ENCODE results near the gene PIGU. TPM values are rescaled to one million over a fixed set of nuclear protein-coding genes. Genes with fewer than 3 reads are reported as not detected.

The PIGU gene
- total and polyA plus RNA-seq, 2 of the 13 experiments (the other 11 are each of a cell fraction or from before 2014, with no cell fraction given), result 45.5 to 231 TPM

DNA sequence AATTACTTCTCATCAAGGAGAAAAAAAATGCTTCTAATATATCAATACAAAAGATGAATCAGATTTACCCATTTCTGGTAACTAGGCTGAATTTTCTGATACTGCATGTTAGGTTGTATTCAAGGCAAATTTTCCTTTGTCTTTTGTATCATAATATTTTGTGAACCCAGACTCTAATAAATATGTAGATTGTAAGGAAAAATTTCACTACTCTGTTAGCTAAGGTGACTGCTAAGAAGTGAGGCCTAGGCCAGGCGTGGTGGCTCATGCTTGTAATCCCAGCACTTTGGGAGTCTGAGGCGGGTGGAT lies 40.0 kb upstream of the PIGU start (continued):
- TF ChIP-seq, protein P1, sequence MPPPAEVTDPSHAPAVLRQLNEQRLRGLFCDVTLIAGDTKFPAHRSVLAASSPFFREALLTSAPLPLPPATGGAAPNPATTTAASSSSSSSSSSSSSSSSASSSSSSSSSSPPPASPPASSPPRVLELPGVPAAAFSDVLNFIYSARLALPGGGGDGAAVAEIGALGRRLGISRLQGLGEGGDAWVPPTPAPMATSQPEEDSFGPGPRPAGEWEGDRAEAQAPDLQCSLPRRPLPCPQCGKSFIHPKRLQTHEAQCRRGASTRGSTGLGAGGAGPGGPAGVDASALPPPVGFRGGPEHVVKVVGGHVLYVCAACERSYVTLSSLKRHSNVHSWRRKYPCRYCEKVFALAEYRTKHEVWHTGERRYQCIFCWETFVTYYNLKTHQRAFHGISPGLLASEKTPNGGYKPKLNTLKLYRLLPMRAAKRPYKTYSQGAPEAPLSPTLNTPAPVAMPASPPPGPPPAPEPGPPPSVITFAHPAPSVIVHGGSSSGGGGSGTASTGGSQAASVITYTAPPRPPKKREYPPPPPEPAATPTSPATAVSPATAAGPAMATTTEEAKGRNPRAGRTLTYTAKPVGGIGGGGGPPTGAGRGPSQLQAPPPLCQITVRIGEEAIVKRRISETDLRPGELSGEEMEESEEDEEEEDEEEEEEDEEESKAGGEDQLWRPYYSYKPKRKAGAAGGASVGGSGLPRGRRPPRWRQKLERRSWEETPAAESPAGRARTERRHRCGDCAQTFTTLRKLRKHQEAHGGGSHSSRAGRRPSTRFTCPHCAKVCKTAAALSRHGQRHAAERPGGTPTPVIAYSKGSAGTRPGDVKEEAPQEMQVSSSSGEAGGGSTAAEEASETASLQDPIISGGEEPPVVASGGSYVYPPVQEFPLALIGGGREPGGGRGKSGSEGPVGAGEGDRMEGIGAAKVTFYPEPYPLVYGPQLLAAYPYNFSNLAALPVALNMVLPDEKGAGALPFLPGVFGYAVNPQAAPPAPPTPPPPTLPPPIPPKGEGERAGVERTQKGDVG (CRISPR knock-in tag; IDR thresholded peaks at IDR 0.05; ENCODE audit: borderline replicate concordance), result peak; percentile 53; the same call in 1 of the 2 replicates
- TF ChIP-seq ZSCAN29 (CRISPR knock-in tag; conservative IDR thresholded peaks at IDR 0.05) (0 out of 2 replicates have a peak, but pooled peaks have one; percentile 36), NFATC3 (CRISPR knock-in tag; IDR thresholded peaks at IDR 0.05) (no peak), TBX2 (CRISPR knock-in tag; IDR thresholded peaks at IDR 0.05; ENCODE audit: borderline replicate concordance) (no peak), ZNF510 (CRISPR knock-in tag; IDR thresholded peaks at IDR 0.05; ENCODE audit: low read depth) (peak; percentile 59; the same call in 1 of the 2 replicates), NR2C2 (CRISPR knock-in tag; IDR thresholded peaks at IDR 0.05; ENCODE audit: borderline replicate concordance) (0 out of 2 replicates have a peak, but pooled peaks have one; percentile 30), ZNF776 (CRISPR knock-in tag; IDR thresholded peaks at IDR 0.05) (no peak), ZNF713 (CRISPR knock-in tag; IDR thresholded peaks at IDR 0.05) (no peak), ZNF263 (CRISPR knock-in tag; IDR thresholded peaks at IDR 0.05) (no peak), TOE1 (CRISPR knock-in tag; IDR thresholded peaks at IDR 0.05) (peak; percentile 28; the same call in 1 of the 2 replicates), ZFY (CRISPR knock-in tag; IDR thresholded peaks at IDR 0.05) (peak; percentile 19; the same call in 1 of the 2 replicates), ZFX (CRISPR knock-in tag; IDR thresholded peaks at IDR 0.05; ENCODE audit: low read depth) (peak; percentile 55; the same call in 1 of the 2 replicates), TSC22D2 (CRISPR knock-in tag; IDR thresholded peaks at IDR 0.05; ENCODE audit: borderline replicate concordance) (no peak)
- TF ChIP-seq, protein P2, sequence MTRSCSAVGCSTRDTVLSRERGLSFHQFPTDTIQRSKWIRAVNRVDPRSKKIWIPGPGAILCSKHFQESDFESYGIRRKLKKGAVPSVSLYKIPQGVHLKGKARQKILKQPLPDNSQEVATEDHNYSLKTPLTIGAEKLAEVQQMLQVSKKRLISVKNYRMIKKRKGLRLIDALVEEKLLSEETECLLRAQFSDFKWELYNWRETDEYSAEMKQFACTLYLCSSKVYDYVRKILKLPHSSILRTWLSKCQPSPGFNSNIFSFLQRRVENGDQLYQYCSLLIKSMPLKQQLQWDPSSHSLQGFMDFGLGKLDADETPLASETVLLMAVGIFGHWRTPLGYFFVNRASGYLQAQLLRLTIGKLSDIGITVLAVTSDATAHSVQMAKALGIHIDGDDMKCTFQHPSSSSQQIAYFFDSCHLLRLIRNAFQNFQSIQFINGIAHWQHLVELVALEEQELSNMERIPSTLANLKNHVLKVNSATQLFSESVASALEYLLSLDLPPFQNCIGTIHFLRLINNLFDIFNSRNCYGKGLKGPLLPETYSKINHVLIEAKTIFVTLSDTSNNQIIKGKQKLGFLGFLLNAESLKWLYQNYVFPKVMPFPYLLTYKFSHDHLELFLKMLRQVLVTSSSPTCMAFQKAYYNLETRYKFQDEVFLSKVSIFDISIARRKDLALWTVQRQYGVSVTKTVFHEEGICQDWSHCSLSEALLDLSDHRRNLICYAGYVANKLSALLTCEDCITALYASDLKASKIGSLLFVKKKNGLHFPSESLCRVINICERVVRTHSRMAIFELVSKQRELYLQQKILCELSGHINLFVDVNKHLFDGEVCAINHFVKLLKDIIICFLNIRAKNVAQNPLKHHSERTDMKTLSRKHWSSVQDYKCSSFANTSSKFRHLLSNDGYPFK (CRISPR knock-in tag; IDR thresholded peaks at IDR 0.05; ENCODE audit: borderline replicate concordance), result no peak; the same call in 1 of the 2 replicates
- TF ChIP-seq, protein P3, sequence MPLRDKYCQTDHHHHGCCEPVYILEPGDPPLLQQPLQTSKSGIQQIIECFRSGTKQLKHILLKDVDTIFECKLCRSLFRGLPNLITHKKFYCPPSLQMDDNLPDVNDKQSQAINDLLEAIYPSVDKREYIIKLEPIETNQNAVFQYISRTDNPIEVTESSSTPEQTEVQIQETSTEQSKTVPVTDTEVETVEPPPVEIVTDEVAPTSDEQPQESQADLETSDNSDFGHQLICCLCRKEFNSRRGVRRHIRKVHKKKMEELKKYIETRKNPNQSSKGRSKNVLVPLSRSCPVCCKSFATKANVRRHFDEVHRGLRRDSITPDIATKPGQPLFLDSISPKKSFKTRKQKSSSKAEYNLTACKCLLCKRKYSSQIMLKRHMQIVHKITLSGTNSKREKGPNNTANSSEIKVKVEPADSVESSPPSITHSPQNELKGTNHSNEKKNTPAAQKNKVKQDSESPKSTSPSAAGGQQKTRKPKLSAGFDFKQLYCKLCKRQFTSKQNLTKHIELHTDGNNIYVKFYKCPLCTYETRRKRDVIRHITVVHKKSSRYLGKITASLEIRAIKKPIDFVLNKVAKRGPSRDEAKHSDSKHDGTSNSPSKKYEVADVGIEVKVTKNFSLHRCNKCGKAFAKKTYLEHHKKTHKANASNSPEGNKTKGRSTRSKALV (CRISPR knock-in tag; IDR thresholded peaks at IDR 0.05), result no peak
- TF ChIP-seq, protein P4, sequence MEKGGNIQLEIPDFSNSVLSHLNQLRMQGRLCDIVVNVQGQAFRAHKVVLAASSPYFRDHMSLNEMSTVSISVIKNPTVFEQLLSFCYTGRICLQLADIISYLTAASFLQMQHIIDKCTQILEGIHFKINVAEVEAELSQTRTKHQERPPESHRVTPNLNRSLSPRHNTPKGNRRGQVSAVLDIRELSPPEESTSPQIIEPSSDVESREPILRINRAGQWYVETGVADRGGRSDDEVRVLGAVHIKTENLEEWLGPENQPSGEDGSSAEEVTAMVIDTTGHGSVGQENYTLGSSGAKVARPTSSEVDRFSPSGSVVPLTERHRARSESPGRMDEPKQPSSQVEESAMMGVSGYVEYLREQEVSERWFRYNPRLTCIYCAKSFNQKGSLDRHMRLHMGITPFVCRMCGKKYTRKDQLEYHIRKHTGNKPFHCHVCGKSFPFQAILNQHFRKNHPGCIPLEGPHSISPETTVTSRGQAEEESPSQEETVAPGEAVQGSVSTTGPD (CRISPR knock-in tag; IDR thresholded peaks at IDR 0.05), result no peak
- TF ChIP-seq, protein P5, sequence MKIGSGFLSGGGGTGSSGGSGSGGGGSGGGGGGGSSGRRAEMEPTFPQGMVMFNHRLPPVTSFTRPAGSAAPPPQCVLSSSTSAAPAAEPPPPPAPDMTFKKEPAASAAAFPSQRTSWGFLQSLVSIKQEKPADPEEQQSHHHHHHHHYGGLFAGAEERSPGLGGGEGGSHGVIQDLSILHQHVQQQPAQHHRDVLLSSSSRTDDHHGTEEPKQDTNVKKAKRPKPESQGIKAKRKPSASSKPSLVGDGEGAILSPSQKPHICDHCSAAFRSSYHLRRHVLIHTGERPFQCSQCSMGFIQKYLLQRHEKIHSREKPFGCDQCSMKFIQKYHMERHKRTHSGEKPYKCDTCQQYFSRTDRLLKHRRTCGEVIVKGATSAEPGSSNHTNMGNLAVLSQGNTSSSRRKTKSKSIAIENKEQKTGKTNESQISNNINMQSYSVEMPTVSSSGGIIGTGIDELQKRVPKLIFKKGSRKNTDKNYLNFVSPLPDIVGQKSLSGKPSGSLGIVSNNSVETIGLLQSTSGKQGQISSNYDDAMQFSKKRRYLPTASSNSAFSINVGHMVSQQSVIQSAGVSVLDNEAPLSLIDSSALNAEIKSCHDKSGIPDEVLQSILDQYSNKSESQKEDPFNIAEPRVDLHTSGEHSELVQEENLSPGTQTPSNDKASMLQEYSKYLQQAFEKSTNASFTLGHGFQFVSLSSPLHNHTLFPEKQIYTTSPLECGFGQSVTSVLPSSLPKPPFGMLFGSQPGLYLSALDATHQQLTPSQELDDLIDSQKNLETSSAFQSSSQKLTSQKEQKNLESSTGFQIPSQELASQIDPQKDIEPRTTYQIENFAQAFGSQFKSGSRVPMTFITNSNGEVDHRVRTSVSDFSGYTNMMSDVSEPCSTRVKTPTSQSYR (CRISPR knock-in tag; IDR thresholded peaks at IDR 0.05; ENCODE audit: borderline replicate concordance), result no peak
